Right lung (tissue), 5 donors: Measurements from ENCODE around the gene SERHL2. TPM values are rescaled to one million over a fixed set of nuclear protein-coding genes. Genes with fewer than 3 reads are reported as not detected.
"Not testable (repeated sequence)": the region's sequence is repeated elsewhere in the genome, so short reads cannot be mapped to it uniquely, and the experiment has no call there.

Experiments used
- DNase-seq, 2 donors: peaks; one replicate each; pipeline ENCODE4 v3.0.0-alpha.2; 2013
- polyA plus RNA-seq, 5 donors: library from polyadenylated mRNA; unstranded; fragments of 120-200 nt; gene quantifications; one replicate each; pipeline versions ENCODE4 v1.2.1 to v1.2.3, GENCODE V29; 2013; ENCODE audit warnings: inconsistent platforms in 1 of 5, low replicate concordance in 1 of 5; ENCODE audit not compliant: insufficient read length in 5 of 5, insufficient read depth in 1 of 5

Gene SERHL2
- polyA plus RNA-seq, 5 donors, result 5.8 to 11.8 (median 7.2) TPM

GRCh38 chr22:42531401-42532084 lies 22.2 kb upstream of the SERHL2 start:
- not testable (repeated sequence) for DNase-seq

GRCh38 chr22:42533638-42533977 lies 20.1 kb upstream of the SERHL2 start:
- no peak for DNase-seq

- not testable (repeated sequence) for DNase-seq
Measured at GRCh38 chr22:42535082-42535731, 18.5 kb upstream of the SERHL2 start.

- no peak for DNase-seq
Measured at GRCh38 chr22:42536166-42536565, 17.6 kb upstream of the SERHL2 start.

- DNase-seq, result not testable (repeated sequence)
Measured at GRCh38 chr22:42536634-42537033, 17.1 kb upstream of the SERHL2 start.

- DNase-seq, result not testable (repeated sequence)
Measured at GRCh38 chr22:42537199-42537831, 16.4 kb upstream of the SERHL2 start.

- DNase-seq, result not testable (repeated sequence)
Measured at GRCh38 chr22:42539236-42539771, 14.5 kb upstream of the SERHL2 start.

- no peak for DNase-seq
Measured at GRCh38 chr22:42544686-42545085, 9.1 kb upstream of the SERHL2 start.

GRCh38 chr22:42547562-42547961 lies 6.2 kb upstream of the SERHL2 start:
- DNase-seq, result no peak

- not testable (repeated sequence) for DNase-seq
Measured at GRCh38 chr22:42548126-42548525, 5.6 kb upstream of the SERHL2 start.

GRCh38 chr22:42548597-42549330 lies 5.0 kb upstream of the SERHL2 start:
- no peak for DNase-seq

- no peak for DNase-seq
Measured at GRCh38 chr22:42549331-42550060, 4.3 kb upstream of the SERHL2 start.

- DNase-seq, result not testable (repeated sequence)
Measured at GRCh38 chr22:42552294-42552647, 1.5 kb upstream of the SERHL2 start.

GRCh38 chr22:42560381-42560780 lies 6.6 kb downstream of the SERHL2 start:
- no peak for DNase-seq

- no peak for DNase-seq
Measured at GRCh38 chr22:42560781-42561180, 7.0 kb downstream of the SERHL2 start.

- no peak for DNase-seq
Measured at GRCh38 chr22:42561856-42562255, 8.1 kb downstream of the SERHL2 start.

- DNase-seq, result no peak
Measured at GRCh38 chr22:42562279-42562678, 8.5 kb downstream of the SERHL2 start.

- DNase-seq, result no peak
Measured at GRCh38 chr22:42562684-42563083, 8.9 kb downstream of the SERHL2 start.

GRCh38 chr22:42563943-42564342 lies 10.2 kb downstream of the SERHL2 start:
- not testable (repeated sequence) for DNase-seq

GRCh38 chr22:42564699-42565098 lies 10.9 kb downstream of the SERHL2 start:
- DNase-seq, result no peak

- no peak for DNase-seq
Measured at GRCh38 chr22:42565956-42566355, 12.2 kb downstream of the SERHL2 start.
